ENCODE data around the gene ZNF438.

GRCh38 chr10:30978843-30979242 lies 52.8 kb downstream of the ZNF438 start:
- no peak for TF ChIP-seq POLR2A (IDR thresholded peaks at IDR 0.05)
- TF ChIP-seq CTCF (IDR thresholded peaks at IDR 0.05), result no peak

Data from Peyer's patch (tissue), 4 donors.